Ascending aorta (tissue), 2 donors: ENCODE data around the gene FOXJ3. TPM values are rescaled to one million over a fixed set of nuclear protein-coding genes. Genes with fewer than 3 reads are reported as not detected.

ENCODE experiments used
- DNase-seq, 2 donors: peaks; one replicate each; pipeline ENCODE4 v3.0.0-alpha.2; 2019; ENCODE audit warnings: low spot score in 2 of 2
- H3K27ac ChIP-seq, 2 donors: fragments of 200-600 bp; sonication (generic); one replicate each; pipeline ENCODE4 v1.5.1; 2016 to 2017; ENCODE audit warnings: mild to moderate bottlenecking in 1 of 2
- H3K27me3 ChIP-seq: fragments of 200-600 bp; sonication (generic); one replicate; pipeline ENCODE4 v1.5.1; 2017
- H3K36me3 ChIP-seq, 2 donors: fragments of 200-600 bp; sonication (generic); one replicate each; pipeline ENCODE4 v1.5.1; 2016
- H3K4me1 ChIP-seq, 2 donors: fragments of 200-600 bp; sonication (generic); one replicate each; pipeline ENCODE4 v1.5.1; 2016 to 2017; ENCODE audit warnings: mild to moderate bottlenecking in 1 of 2
- H3K4me3 ChIP-seq, 2 donors: fragments of 200-600 bp; sonication (generic); one replicate each; pipeline ENCODE4 v1.5.1; 2016 to 2017; ENCODE audit warnings: mild to moderate bottlenecking in 1 of 2
- H3K9me3 ChIP-seq, 2 donors: fragments of 200-600 bp; sonication (generic); one replicate each; pipeline ENCODE4 v1.5.1; 2016
- CTCF ChIP-seq, 3 experiments: fragments of 200-600 bp in 2 of 3; fragments of 450-650 bp in 1 of 3; sonication (generic) in 2 of 3; IDR thresholded peaks; one replicate each; pipeline ENCODE4 v1.5.1; 2016 to 2019; ENCODE audit warnings: antibody characterized with exemption in 3 of 3, mild to moderate bottlenecking in 1 of 3, moderate library complexity in 1 of 3
- intact Hi-C: fragments of 100-400 bp; cut with DNase I; formaldehyde crosslinking; loops from one replicate; pipeline ENCODE4 v1.15.1; 2023
- total RNA-seq: library from RNA; depleted of rRNA; stranded (reverse); fragments of >200 nt; gene quantifications from one replicate; pipeline ENCODE4 v1.1.0, GENCODE V29; 2016

FOXJ3 gene
- total RNA-seq, 1 donor from 2014 or later, result 62.8 TPM

- peaks cover 0 to 35% of the 10 kb centered on the region in 2 donors for H3K4me1 ChIP-seq
- no peaks in the 10 kb centered on the region for H3K9me3 ChIP-seq
- intact Hi-C loops, result loop anchor here (10.0 kb wide), 1 partner anchor 158 kb away; the partner anchor contains the start of gene FOXJ3
- no peak overlapping the region for H3K27ac ChIP-seq
- no peaks in the 10 kb centered on the region for H3K27me3 ChIP-seq
- no peak for DNase-seq
- no peaks in the 10 kb centered on the region for H3K36me3 ChIP-seq
- TF ChIP-seq CTCF (IDR thresholded peaks at IDR 0.05), result peak; percentile 29 to 54 (median 53)
- no peak overlapping the region for H3K4me3 ChIP-seq
Observed at GRCh38 chr1:42176902-42177519, 158.0 kb downstream of the FOXJ3 start.

DNA sequence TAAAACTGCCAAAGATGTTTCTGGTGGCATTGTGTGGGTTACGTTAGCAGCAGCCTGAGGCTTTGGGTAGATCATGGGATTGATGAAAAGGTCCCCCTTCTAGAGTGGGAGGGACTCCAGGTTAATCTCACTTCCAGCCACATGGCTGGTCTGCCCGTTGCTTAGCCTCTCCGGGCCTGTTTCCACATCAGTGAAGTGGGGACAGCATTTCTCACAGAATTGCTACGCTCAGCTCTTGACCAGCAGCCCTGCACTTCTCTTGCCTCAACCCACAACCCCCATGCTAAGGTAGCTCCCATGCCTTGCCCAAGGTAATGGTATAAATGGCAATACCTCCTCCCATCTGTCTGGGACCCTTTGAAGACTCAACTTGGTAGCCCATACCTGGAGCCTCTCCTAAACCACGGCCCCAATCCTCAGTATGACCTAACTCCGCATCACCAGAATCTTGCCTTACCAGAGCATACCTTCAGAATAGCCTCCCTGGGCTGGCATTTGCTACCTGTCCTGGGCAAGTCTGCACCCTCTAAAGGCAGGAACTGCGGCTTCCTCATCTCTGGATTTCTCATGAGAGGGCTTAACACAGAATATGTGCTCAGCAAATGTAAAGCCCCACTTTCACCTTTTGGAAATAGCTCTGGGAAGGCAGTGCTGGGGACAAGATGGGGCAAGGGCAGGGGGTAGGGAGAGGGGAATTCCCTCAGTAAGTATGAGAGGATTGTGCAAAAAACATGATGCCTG lies 159.6 kb downstream of the FOXJ3 start:
- H3K4me3 ChIP-seq, result no peak overlapping the region
- intact Hi-C loops, result loop anchor here (10.0 kb wide), 1 partner anchor 159 kb away; the partner anchor contains the start of gene FOXJ3
- TF ChIP-seq CTCF (IDR thresholded peaks at IDR 0.05), result no peak
- peaks cover 0 to 35% of the 10 kb centered on the region in 2 donors for H3K4me1 ChIP-seq
- no peaks in the 10 kb centered on the region for H3K36me3 ChIP-seq
- H3K9me3 ChIP-seq, result no peaks in the 10 kb centered on the region
- no peak for DNase-seq
- no peaks in the 10 kb centered on the region for H3K27me3 ChIP-seq
- no peak overlapping the region for H3K27ac ChIP-seq

GRCh38 chr1:42173961-42174735 lies 160.9 kb downstream of the FOXJ3 start:
- Histone ChIP-seq H3K4me3 (no peak overlapping the region), H3K27ac (no peak overlapping the region), H3K36me3 (no peaks in the 10 kb centered on the region), H3K9me3 (no peaks in the 10 kb centered on the region), H3K4me1 (peaks cover 0 to 27% of the 10 kb centered on the region in 2 donors), H3K27me3 (no peaks in the 10 kb centered on the region)
- no peak for TF ChIP-seq CTCF (IDR thresholded peaks at IDR 0.05)
- DNase-seq, result no peak
- intact Hi-C loops, result loop anchor here (2.0 to 10.0 kb wide), 2 partner anchors 161 to 599 kb away; partner anchors contain the start of gene FOXJ3

GRCh38 chr1:42173155-42173933 lies 161.7 kb downstream of the FOXJ3 start:
- intact Hi-C loops, result loop anchor here (2.0 to 10.0 kb wide), 2 partner anchors 161 to 599 kb away; partner anchors contain the start of gene FOXJ3
- peak in 1 of 2 donors; percentile 74 for DNase-seq
- Histone ChIP-seq H3K36me3 (no peaks in the 10 kb centered on the region), H3K4me3 (no peak overlapping the region), H3K4me1 (peaks cover 0 to 19% of the 10 kb centered on the region in 2 donors), H3K27me3 (no peaks in the 10 kb centered on the region), H3K9me3 (no peaks in the 10 kb centered on the region), H3K27ac (peak overlapping the region in 1 of 2 donors; percentile 7)
- TF ChIP-seq CTCF (IDR thresholded peaks at IDR 0.05), result peak; percentile 70 to 94 (median 85)
